ENCODE results near the gene RAP1A. TPM values are rescaled to one million over a fixed set of nuclear protein-coding genes. Genes with fewer than 3 reads are reported as not detected.

Gene RAP1A
- total RNA-seq, 2 donors from 2014 or later = 109 to 112 TPM

Other genes with a start within 250 kb of the RAP1A start
- 1 to 10 TPM; 7.5 to 10.0 TPM for gene OVGP1, start 192.1 kb upstream of the RAP1A start, total RNA-seq
- 10 to 100 TPM; 17.6 to 19.5 TPM for gene WDR77, start 170.5 kb upstream of the RAP1A start, total RNA-seq
- 100 to 1,000 TPM in 1 of 2 donors, 10 to 100 TPM in 1; 86.1 to 101 TPM for gene ATP5PB, start 170.3 kb upstream of the RAP1A start, total RNA-seq
- 10 to 100 TPM; 31.3 to 50.8 TPM for gene C1orf162, start 145.8 kb upstream of the RAP1A start, total RNA-seq
- not detected for gene ADORA3, start 116.2 kb upstream of the RAP1A start, total RNA-seq
- gene TMIGD3, start 116.2 kb upstream of the RAP1A start, total RNA-seq = not detected
- 1 to 10 TPM; 1.5 to 9.0 TPM for gene INKA2, start 119.6 kb downstream of the RAP1A start, total RNA-seq
- 10 to 100 TPM; 20.6 to 24.7 TPM for gene DDX20, start 136.1 kb downstream of the RAP1A start, total RNA-seq